NCI-H446 treated with DMSO at 0.1 percent for 48 hours (cell line): ENCODE data around the gene CCDC169.

Experiments used
- DNase-seq: peaks from one replicate; lab custom pipeline; 2025; lab: John Stamatoyannopoulos, UW

CCDC169 gene

DNA sequence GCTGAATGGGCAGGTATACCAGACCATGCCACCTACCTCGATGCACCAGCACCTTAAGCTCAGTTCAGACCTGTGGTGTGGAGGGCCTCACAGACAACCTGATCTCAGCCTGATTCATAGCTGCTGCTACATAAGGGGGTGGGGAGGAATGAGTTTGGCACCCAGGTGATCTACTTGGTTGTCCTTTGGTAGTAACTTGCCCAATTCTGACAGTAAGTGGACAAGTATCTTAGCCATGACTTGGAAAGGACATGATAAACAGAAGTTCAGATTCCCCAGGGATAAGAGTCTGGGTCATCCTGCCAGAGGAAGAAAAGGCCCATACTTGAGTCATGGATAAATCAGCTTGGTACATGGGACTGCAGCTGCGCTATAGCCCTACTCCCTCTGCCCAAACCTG, 54.9 kb downstream of the CCDC169 start:
- no peak for DNase-seq

DNA sequence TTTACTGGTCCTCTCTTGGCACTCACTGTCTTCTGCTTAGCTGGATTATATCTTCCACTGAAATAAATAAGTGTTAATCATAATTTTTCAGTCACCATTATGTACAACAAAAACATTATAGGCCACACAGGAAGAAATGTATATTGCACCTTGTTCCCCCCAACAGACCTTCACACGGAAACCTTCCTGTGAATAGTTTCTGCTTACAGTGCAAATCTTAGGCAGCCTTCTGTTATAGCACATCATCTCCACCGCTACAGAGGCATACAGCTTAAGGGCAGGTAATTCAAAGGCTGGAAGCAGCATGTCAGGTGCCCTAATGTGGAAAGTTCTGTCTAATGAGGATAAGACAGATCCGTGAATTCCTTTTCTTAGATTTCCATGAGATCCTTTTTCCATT, 66.4 kb downstream of the CCDC169 start:
- no peak for DNase-seq

DNA sequence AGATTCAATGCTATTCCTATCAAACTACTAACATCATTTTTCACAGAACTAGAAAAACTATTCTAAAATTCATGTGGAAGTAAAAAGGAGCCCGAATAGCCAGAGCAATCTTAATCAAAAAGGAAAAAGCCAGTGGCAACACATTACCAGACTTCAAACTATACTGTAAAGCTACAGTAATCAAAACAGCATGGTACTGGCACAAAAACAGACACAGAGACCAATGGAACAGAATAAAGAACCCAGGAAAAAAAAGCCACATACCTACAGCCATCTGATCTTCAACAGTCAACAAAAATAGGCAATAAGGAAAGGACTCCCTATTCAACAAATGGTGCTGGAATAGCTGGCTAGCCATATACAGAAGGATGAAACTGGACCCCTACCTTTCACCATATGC, 72.9 kb downstream of the CCDC169 start:
- no peak for DNase-seq

DNA sequence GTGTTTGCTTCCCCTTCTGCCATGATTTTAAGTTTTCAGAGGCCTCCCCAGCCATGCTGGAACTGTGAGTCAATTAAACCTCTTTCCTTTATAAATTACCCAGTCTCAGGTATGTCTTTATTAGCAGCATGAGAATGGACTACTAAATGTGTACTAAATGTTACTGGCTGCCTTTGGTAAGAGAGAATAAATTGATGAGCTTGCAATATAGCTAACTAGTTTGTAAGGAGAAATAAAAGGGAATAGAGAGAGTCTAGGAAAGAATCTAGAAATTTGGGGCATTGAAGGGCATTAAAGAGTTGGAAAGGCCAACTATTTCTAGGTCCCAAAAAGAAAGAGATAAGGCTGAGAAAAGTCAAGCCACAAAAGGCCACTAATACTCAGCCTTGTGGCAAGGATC, 77.7 kb downstream of the CCDC169 start:
- no peak for DNase-seq

DNA sequence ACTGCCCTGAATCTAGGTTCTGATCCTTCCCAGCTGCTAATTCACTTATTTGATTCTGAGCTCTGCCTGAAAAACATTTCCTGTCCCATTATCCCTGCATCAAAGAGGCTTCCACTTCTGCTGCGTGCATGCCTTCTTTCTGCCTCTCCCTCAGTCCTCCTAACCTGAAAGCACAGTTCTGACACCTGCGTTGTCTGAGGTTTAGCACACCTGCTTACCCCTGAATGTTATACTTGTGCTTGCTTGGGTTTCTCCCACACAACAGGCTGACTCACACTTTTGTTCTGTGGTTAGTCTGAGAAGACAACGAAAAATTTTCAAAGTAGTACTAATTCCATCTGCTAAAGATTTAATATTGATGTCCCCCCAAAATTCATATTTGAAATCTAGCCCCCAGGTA, 80.2 kb downstream of the CCDC169 start:
- no peak for DNase-seq

DNA sequence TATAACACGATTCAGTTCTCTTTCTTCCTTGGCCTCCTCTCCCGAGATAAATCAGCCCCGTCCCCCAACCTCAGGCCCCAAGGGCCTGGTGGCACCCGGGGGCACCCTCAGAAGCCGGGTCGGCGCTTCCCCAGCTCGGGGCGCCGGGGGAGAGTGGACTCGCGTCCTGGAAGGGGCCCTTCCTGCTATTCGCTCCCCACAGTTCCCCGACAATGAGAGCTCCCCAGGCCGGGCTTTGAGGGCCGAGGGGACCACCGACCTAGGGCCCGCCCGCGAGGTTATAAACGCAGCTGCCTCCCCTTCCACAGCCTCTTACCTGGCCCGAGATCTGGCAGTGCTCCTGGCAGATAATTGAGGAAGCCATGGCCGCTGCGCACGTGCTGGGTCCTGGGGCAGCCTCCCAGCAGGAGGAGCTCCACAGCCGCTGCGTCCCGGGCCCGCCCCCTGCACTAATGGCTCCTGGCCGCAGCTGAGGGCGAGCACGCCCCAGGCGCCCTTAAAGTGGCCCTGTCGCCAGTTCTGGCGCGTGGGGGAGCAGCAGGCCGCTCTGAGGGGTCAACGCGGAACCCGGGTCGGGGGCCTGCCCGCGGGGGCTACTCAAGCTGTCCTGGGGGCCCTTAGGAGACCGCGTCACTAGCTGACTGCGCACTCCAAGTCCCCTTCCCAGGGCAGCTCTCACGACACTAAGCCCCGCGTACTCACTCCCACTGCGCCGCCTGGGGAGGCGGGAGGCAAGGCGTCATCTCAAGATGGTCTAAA, 83.3 kb downstream of the CCDC169 start, which contains the start of gene SOHLH2:
TSS of gene SOHLH2 (minus strand) at position 394 of the 759 bp plus-strand sequence. CDS start at position 364, 30 bp downstream.
- no peak for DNase-seq

DNA sequence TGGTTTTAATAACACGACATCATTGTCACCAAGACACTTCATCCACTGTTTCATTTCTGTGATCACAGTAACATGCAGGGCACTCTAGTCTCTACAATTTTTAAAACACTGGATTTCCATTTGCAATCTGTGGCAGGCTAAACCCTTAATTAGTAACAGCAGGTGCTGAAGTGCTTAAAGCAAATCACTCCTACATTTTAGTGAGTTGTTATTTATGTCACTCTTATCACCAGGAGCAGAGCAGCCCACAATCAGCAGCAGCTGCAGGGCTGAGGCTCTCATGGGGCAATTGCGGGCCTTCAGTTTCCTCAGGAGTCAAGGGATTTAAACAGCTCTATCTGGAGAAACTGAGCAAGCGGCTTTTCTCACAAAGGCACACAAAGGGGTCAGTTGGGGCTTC, 84.8 kb downstream of the CCDC169 start:
- no peak for DNase-seq

DNA sequence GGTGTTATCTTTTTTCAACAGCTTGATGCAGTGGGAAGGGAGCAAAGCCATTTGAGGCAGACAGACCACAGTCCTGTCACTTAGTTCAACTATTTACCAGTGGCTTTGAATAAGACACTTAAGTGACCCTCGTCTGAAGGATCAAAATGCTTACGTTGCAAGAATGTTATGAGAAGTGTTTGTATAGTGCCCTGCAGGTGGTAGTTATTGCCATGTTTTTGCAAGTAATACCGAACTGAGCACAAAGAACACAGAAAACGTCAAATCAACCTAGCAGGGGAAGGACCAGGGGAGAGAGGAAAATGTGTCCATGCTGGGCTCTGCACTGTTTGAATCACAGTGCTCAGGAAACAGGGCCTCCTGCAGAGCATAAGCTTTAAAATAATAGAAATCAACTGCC, 86.0 kb downstream of the CCDC169 start:
- DNase-seq = no peak

DNA sequence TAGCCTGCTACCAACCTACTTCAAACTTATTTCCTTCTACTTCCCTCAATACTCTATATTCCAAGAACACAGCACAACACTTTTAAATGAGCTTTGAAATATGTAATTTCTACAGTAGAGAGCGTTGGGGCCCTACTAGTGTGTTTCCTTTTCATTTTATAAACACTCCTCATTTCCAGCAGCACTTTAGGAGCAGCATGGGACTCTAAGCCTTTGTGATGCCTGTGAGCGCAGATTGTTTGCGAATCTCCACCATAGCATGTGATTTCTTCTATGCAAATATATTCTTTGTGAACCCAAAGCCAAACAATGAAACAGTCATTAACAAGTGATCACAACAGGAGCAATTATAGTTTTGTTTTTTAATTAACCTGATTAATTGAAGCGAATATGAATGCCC, 86.9 kb downstream of the CCDC169 start:
- DNase-seq = no peak

DNA sequence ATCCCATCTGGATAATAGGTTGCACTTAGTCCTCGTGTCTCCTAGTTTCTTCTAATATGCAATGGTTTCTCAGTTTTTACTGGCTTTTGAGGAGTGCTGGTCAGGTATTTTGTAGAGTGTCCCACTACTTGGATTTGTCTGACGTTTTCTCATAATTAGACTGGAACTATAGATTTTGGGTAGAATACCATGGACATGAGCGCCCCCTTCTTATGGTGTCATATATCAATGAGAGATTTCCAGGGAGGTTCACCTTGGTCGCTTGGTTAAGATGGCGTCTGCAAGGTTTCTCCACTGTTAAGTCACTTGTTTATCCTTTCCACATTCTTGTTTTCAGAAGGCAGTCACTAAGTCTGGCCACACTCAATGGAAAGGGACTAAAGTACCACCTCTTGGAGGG, 89.9 kb downstream of the CCDC169 start:
- DNase-seq = no peak

DNA sequence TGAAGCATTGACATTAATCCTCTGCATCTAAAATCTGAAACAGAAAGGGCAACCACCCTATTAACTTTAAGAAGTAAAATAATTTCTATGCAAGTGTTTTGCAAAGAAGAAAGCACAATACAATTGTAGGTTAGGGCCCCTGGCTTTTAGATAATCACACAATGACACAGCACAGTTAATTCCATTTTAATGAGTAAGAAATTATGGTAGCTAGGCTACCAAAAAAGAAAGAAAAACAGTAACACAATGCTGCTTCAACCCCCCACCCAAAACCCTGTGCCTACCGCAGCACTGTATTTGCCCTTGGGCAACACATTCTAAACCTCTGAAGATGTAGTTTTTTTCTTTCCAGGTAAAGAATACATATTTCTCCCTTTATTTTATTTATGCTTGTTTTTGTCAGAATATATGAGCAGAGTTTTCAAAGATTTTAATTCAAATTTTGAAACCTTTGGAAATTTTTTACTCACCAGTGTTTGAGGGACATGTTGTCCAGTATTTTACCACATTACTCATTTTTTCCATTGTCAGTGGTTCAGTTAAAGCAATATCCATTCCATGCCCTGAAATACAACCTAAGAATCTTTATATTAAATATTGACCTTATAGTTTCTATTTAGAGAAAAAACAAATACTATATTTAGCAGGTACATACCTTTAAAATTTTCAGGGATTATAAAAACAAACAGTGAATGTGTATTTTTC, 104.3 kb downstream of the CCDC169 start:
- DNase-seq = no peak

DNA sequence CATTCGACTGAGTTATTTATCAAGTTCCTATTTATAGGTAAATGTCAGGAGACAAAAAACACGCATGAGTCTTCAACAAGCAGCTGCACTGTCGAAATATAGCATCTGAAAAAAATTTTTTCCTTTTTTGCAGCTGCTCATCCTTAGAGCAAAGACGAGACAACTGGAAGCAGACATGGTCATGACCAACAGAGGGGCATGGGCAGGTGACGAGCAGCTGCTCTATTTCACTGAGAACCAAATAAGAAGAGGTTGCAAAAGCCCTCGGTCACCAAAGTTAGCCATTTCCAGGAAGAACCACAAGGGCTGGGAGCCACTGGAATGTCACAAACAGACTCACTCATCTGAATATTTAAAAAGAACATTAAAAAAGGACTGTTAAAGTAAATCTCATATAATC, 105.4 kb downstream of the CCDC169 start:
- no peak for DNase-seq

DNA sequence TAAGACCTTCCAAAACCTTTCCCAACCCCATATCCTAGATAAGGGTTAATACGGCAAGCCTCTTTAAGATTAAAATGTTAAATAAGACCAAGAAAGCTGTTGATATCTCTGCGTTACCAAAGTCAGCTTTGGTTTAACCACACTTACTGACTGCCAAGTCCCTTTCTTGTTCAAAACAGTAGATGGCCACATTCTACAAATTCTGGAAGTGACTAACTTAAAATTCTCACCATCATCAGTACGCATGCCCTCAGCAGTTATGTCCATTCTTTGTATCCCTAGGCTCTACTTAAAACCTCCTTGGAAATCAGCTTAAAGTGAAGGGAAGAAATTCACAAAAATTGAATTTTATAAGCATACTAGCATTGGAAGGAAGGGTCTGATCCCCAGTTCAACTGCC, 106.8 kb downstream of the CCDC169 start:
- DNase-seq = no peak

DNA sequence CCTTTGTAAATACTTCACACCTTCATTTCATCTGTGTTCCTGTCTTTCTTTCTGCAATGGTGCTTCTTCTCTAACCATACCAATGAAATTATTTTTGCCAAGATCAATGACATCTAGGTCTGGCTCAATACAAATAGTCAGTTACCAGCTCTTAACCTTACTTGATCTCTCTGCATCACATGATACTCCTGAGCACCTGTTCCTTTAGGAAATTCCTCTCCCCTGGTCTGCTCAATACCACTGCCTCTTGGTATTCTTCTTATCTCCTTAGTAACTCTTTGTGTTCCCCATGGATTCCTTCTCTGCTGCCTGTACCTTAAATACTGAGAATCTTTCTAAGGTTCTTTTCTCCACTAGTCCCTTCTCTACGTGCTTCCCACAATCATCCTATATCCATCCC, 109.2 kb downstream of the CCDC169 start:
- no peak for DNase-seq

DNA sequence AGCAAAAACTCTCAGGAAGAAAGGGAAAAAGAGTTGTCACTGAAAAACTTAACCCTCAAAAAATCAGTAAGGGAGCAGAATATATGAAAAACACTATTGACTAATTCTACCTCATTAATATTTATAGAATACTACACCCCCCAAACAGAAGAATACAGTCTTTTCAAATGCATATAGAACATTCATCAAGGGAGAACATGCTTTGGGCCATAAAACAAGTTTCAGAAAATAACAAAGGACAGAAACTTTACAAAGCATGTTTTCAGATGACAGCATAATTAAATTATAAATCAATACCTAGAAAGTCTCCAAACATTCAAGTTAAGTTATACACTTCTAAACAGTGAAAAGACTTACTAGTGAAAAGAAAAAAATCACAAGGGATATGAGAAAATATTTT, 113.7 kb downstream of the CCDC169 start:
- DNase-seq = no peak
